Activated CD8-positive, alpha-beta T cell treated with anti-CD3 and anti-CD28 coated beads, Interleukin-2, amount 10 ng/mL, durations not matched to agents 7 days and 5 days (primary cell): ENCODE results near the gene ASCL3. TPM values are rescaled to one million over a fixed set of nuclear protein-coding genes. Genes with fewer than 3 reads are reported as not detected.
"Not testable (repeated sequence)": the region's sequence is repeated elsewhere in the genome, so short reads cannot be mapped to it uniquely, and the experiment has no call there.

ENCODE experiments used
- ATAC-seq: fragments of 150-1000 bp; cut with Tn5 transposase; one replicate; pipeline ENCODE4 v1.10.0; 2021; ENCODE audit warnings: moderate library complexity
- CTCF ChIA-PET: fragments of 350-600 bp; sonication (Branson Sonifier 250); formaldehyde crosslinking; loops from one replicate; lab custom pipeline; 2021; ENCODE audit warnings: antibody characterized with exemption; lab: Charles Lee
- POLR2A ChIA-PET: fragments of 350-600 bp; sonication (Branson Sonifier 250); formaldehyde crosslinking; loops from one replicate; lab custom pipeline; 2021; ENCODE audit warnings: antibody characterized with exemption; lab: Charles Lee
- DNase-seq: peaks from one replicate; pipeline ENCODE4 v3.0.0-alpha.2; 2020
- H3K27ac Mint-ChIP-seq: one replicate; pipeline ENCODE4 v1.8.0; 2021; ENCODE audit warnings: mild to moderate bottlenecking, mixed read lengths
- H3K27me3 Mint-ChIP-seq: one replicate; pipeline ENCODE4 v1.8.0; 2021; ENCODE audit warnings: low read depth, mixed read lengths
- H3K36me3 Mint-ChIP-seq: one replicate; pipeline ENCODE4 v1.8.0; 2021; ENCODE audit warnings: low read depth, mixed read lengths
- H3K4me1 Mint-ChIP-seq: one replicate; pipeline ENCODE4 v1.8.0; 2021; ENCODE audit warnings: low read depth, mixed read lengths
- H3K4me3 Mint-ChIP-seq: one replicate; pipeline ENCODE4 v1.8.0; 2021; ENCODE audit warnings: mild to moderate bottlenecking, mixed read lengths
- H3K9me3 Mint-ChIP-seq: one replicate; pipeline ENCODE4 v1.8.0; 2022; ENCODE audit warnings: mixed read lengths; ENCODE audit not compliant: insufficient read depth
- total RNA-seq, 2 experiments: library from RNA; stranded (reverse); gene quantifications; one replicate each; pipeline ENCODE4 v1.2.3, GENCODE V29; 2021

Gene ASCL3
- total RNA-seq, 2 experiments from 2014 or later = not detected

DNA sequence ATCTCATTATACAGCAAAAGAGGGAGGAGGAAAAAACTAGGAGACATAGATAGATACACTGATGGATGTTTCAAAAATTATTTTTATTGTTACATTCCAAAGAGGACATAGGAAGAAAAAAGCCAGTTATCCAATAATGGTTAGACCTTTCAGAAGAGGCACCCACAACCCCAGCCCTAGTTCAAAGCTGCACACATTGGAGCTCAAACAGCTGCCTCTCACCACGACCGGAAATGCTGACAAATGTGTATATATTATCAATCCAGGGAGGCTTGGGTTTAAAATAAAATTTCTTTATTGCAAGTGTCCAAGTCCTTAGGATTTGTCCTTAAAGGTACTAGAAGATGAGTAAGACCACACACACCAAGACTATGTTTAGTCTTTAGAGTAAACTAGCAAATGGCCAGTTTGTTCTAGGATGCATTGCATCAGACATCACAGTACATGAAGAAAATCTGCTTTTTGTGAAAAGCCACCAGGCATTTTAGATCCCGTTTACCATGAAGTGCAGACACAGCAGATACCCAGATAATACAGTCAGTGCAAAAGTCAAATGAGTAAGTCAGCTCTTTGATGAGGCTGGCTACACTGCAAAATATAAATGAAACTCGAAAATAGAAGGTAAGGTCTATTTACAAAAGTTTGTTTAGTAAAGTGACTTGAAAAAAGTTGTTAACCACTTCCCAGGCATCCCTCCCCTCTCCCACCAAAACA is 4.6 kb upstream of the ASCL3 start:
- CTCF ChIA-PET = interaction anchor here (5.3 kb wide), 1 partner anchor 12 kb away, joined by 27 read pairs; no protein-coding TSS in a partner anchor
- POLR2A ChIA-PET = interaction anchor here (1.8 kb wide), 1 partner anchor 12 kb away, joined by 5 read pairs; no protein-coding TSS in a partner anchor
- H3K36me3 Mint-ChIP-seq = peaks cover 37% of the 10 kb centered on the region
- ATAC-seq (no peak), DNase-seq (no peak)
- H3K27ac Mint-ChIP-seq = no peak overlapping the region
- no peaks in the 10 kb centered on the region for H3K9me3 Mint-ChIP-seq
- peaks cover 2% of the 10 kb centered on the region for H3K4me1 Mint-ChIP-seq
- peaks cover 6% of the 10 kb centered on the region for H3K27me3 Mint-ChIP-seq
- H3K4me3 Mint-ChIP-seq = no peak overlapping the region

DNA sequence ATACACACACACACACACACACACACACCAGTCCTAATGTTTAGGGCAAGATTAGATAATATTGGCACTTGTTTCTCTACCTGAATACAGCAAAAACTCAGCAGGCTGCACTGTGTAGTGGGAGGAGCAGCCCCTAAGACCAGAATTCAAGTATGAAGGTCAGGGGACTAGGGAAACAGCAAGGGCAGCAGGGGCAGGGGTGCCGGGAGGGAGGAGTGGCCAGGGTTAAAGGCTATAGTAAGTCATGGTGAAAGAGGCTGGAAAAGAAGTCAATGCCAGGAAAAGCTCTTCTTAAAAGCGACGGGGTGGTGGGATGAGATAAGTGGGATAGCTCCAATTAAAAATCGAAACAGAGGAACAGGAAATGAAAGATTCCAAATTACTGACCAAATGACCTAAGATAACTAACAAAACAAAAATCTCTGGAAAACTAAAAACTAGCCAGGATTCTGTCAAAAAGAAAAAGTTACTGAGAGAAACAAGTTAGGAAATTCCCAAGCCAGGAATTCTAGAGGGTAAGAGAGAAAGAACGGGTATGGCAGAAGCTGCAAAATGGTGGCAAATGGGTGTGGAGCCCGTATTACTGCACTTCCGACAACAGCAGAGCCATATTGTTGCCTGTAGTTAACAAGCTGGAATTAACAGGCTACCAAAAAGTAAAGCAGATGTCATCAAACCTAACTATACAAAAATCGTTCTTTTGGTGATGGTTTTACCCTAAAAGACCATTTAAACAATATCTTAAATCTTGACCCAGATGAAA is 1.3 kb downstream of the ASCL3 start:
- ChIA-PET CTCF (interaction anchor here (1.2 to 2.3 kb wide), 3 partner anchors 7 to 28 kb away, joined by 3 to 8 read pairs (median 3); no protein-coding TSS in a partner anchor), POLR2A (no interaction called here)
- H3K27ac Mint-ChIP-seq = no peak overlapping the region
- DNase-seq = no peak
- peaks cover 2% of the 10 kb centered on the region for H3K36me3 Mint-ChIP-seq
- H3K4me3 Mint-ChIP-seq = no peak overlapping the region
- ATAC-seq = no peak
- H3K4me1 Mint-ChIP-seq = no peaks in the 10 kb centered on the region
- H3K27me3 Mint-ChIP-seq = peaks cover 23% of the 10 kb centered on the region
- H3K9me3 Mint-ChIP-seq = no peaks in the 10 kb centered on the region

DNA sequence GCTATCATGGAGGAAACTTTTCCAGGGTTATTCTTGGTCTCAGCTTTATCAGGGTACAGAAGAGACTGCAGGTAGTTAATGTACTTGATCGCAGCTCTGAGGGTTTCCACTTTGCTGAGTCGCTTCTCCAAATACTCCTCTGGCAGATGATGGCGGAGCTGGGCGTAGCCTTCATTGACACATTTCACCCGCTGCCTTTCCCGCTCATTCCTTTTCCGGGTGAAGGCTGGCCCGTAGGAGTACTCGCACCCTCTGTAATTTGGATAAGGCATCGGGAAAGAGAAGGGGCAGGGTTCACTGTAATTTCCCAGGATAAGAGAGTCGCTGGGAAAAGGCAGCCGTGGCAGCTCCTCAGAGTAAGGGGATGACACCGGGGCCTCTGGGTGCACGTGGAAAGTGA is 5.2 kb downstream of the ASCL3 start:
- Mint-ChIP-seq H3K36me3 (no peaks in the 10 kb centered on the region), H3K4me1 (no peaks in the 10 kb centered on the region), H3K4me3 (no peak overlapping the region), H3K9me3 (no peaks in the 10 kb centered on the region), H3K27me3 (peaks cover 17% of the 10 kb centered on the region), H3K27ac (no peak overlapping the region)
- DNase-seq (no peak), ATAC-seq (no peak)
- POLR2A ChIA-PET = no interaction called here
- CTCF ChIA-PET = interaction anchor here (0.9 kb wide), 1 partner anchor 22 kb away, joined by 3 read pairs; no protein-coding TSS in a partner anchor

DNA sequence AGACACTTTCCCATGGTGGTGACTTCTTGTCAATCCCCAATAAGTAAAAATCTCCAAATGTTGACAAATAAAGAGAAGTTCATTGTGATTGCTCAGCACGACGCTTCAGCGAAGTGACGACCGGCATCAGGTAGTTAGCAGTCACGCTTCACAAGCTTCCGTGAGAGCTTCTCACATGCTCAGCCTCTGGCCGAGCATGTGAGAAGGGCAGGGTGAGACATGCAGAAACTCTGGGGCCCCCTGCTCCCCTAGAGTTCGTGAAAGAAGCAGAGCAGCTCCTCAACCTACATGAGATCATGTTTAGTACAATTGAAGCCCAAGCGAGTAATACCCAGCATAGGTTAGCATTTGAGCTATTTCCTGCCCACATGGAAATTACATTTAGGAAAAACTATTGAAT is 5.7 kb downstream of the ASCL3 start:
- H3K27ac Mint-ChIP-seq = no peak overlapping the region
- peaks cover 16% of the 10 kb centered on the region for H3K27me3 Mint-ChIP-seq
- no peaks in the 10 kb centered on the region for H3K9me3 Mint-ChIP-seq
- no peak overlapping the region for H3K4me3 Mint-ChIP-seq
- DNase-seq = no peak
- ATAC-seq = no peak
- no peaks in the 10 kb centered on the region for H3K36me3 Mint-ChIP-seq
- CTCF ChIA-PET = interaction anchor here (0.6 to 0.9 kb wide), 2 partner anchors 22 to 601 kb away, joined by 3 to 5 read pairs; no protein-coding TSS in a partner anchor
- no peaks in the 10 kb centered on the region for H3K4me1 Mint-ChIP-seq
- POLR2A ChIA-PET = no interaction called here

DNA sequence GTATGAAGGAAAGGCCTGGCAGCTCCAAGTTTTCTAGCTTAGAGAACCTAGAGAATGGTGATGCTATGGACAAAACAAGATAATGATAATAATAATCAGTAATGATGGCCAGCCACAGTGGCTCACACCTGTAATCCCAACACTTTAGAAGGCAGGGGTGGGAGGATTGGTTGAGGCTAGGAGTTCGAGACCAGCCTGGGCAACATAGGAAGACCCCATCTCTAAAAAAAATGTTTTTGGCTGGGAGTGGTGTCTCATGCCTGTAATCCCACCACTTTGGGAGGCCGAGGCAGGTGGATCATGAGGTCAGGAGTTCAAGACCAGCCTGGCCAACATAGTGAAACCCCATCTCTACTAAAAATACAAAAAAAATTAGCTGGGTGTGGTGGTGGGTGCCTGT is 7.0 kb downstream of the ASCL3 start:
- POLR2A ChIA-PET, ATAC-seq, DNase-seq, H3K4me1 Mint-ChIP-seq, H3K27me3 Mint-ChIP-seq, H3K9me3 Mint-ChIP-seq, H3K4me3 Mint-ChIP-seq, H3K27ac Mint-ChIP-seq, H3K36me3 Mint-ChIP-seq: not testable (repeated sequence)
- CTCF ChIA-PET = interaction anchor here (1.0 to 1.2 kb wide), 2 partner anchors 21 to 22 kb away, joined by 3 read pairs; no protein-coding TSS in a partner anchor

DNA sequence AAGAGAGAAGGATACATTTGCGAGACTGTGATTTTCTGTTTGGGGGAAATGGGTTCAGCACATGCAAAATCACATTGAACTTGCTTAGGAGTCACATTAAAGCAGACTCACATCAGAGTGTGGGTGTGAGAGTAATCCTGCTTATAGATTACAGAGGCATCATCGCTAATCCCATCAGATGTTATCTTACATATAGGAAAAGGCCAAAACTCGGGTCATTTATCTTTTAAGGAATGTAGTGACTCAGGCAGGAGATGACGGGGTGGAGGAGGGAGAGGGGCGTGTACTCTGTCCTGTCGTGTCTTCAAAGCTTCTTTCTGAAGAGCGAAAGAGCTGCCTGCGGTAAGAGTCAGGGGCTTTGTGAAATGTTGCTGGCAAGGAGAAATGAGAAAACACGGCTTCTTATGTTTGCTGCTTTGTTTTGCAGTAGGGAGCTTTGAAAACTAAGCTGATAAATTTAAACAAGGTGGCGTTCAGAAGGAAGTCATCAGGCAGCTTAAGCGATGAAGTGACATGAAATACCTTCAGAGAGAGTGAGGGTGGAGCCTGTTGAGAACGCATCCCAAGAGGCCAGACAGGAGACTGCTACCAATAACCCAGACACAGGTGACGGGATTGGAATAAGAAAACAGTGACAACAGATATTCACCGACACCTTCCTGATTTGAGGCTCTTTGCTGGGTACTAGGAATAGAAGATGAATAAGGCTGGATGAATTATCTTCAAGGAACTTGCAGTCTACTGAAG is 7.9 kb downstream of the ASCL3 start:
- Mint-ChIP-seq H3K4me3 (no peak overlapping the region), H3K36me3 (no peaks in the 10 kb centered on the region), H3K27me3 (no peaks in the 10 kb centered on the region), H3K4me1 (no peaks in the 10 kb centered on the region), H3K9me3 (no peaks in the 10 kb centered on the region), H3K27ac (no peak overlapping the region)
- no peak for ATAC-seq
- CTCF ChIA-PET = interaction anchor here (1.0 to 1.2 kb wide), 2 partner anchors 20 to 21 kb away, joined by 3 read pairs; no protein-coding TSS in a partner anchor
- POLR2A ChIA-PET = interaction anchor here (0.7 kb wide), 1 partner anchor 24 kb away, joined by 3 read pairs; no protein-coding TSS in a partner anchor
- no peak for DNase-seq

DNA sequence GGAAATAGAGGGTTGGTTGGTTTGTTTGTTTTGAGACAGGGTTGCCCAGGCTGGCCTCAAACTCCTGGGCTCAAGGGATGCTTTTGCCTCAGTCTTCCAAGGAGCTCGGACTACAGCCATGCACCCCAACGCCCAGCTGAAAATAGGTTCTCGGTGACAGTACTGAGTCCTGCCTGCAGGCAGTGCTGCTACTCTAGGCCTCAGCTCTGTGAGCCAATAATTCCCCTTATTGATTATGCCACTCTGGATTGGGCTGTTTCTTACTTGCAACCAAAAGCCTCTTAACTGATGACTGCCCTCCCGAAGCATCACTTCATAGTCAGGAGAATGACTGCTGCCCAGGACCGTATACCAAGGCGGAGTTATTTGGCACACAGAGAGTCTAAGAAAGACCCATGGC is 8.9 kb downstream of the ASCL3 start:
- Mint-ChIP-seq H3K36me3 (no peaks in the 10 kb centered on the region), H3K27ac (no peak overlapping the region), H3K4me1 (no peaks in the 10 kb centered on the region), H3K4me3 (no peak overlapping the region), H3K9me3 (no peaks in the 10 kb centered on the region), H3K27me3 (no peaks in the 10 kb centered on the region)
- ATAC-seq (no peak), DNase-seq (no peak)
- ChIA-PET POLR2A (interaction anchor here (0.7 kb wide), 1 partner anchor 23 kb away, joined by 3 read pairs; no protein-coding TSS in a partner anchor), CTCF (interaction anchor here (1.2 kb wide), 1 partner anchor 25 kb away, joined by 5 read pairs; no protein-coding TSS in a partner anchor)

DNA sequence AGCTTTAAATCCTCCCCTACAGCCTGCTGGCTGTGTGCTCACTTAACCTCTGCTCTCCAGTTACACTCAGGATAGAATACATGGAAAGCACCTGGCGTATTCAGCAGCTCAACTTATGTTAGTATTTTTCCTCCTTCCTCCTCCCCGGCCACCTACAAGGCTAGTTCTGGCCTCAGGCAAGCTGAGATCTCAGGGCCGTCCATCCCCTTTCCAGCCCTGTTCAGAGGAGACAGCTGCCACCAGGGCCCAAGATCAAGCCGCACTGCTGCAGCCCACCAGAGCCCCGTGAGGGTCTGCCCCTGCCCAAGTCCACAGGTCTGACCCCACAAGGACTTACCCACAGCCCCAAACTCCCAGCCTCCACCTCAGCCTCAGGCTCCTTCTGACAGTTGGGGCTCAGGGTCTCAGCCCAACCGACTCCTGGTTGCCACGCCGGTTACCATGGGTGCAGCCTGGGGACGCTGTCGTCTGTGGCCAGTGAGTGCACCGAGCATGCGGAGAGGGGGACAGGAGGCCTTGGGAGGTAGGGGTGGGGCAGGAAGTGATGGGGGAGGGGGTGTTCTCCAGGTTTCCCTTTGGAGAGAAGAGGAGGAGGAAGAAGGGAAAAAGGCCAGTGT is 10.1 kb downstream of the ASCL3 start, which contains the start of gene C11orf16:
C11orf16 (minus strand) TSS at position 384 of the 617 bp plus-strand sequence. CDS start 639 bp downstream, outside the sequence.
- DNase-seq (no peak), ATAC-seq (no peak)
- H3K36me3 Mint-ChIP-seq = no peaks in the 10 kb centered on the region
- H3K27ac Mint-ChIP-seq = no peak within 1 kb of the TSS
- H3K27me3 Mint-ChIP-seq = no peaks in the 10 kb centered on the region
- CTCF ChIA-PET = interaction anchor here (1.0 kb wide), 1 partner anchor 18 kb away, joined by 3 read pairs; no protein-coding TSS in a partner anchor
- POLR2A ChIA-PET = no interaction called here
- no peaks in the 10 kb centered on the region for H3K4me1 Mint-ChIP-seq
- no peaks in the 10 kb centered on the region for H3K9me3 Mint-ChIP-seq
- no peak within 1 kb of the TSS for H3K4me3 Mint-ChIP-seq

DNA sequence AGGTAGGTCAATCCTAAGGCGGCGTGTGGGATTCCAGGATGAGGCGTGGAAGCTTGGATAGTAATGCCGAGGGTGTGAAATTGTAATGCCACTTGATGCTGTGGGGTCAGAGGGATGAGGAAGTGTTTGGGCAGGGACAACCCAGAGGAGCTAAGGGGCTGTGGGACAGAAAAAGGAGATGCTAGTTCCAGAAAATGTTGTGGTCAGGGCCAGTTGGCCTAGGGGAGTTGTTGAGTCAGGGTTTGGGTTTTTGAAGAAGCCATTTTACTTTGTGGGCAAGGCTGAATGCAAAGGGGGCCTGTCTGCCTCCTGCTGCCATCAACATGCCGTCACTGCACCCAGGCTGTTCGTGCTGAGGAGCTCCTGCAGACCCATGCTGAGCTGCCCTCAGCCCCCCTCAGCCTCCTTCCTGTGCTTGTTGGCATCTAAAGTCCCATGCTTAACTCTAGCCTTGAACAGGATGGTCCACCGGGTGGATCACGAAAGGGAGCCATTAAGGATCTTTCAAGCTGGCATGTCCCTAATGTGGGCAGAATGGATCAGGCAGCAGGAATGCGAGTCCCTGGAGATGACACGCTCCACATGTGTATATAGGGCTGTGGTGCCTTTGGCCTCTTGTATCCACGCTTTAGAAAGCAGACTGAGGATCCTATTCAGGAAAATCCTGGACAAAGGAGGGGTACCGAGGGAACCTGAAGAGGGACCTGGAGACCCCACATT is 12.2 kb downstream of the ASCL3 start:
- DNase-seq = no peak
- CTCF ChIA-PET = interaction anchor here (1.2 kb wide), 1 partner anchor 104 kb away, joined by 3 read pairs; no protein-coding TSS in a partner anchor
- no peak for ATAC-seq
- no peaks in the 10 kb centered on the region for H3K4me1 Mint-ChIP-seq
- H3K9me3 Mint-ChIP-seq = no peaks in the 10 kb centered on the region
- H3K4me3 Mint-ChIP-seq = no peak overlapping the region
- POLR2A ChIA-PET = no interaction called here
- no peaks in the 10 kb centered on the region for H3K36me3 Mint-ChIP-seq
- H3K27ac Mint-ChIP-seq = no peak overlapping the region
- H3K27me3 Mint-ChIP-seq = no peaks in the 10 kb centered on the region

DNA sequence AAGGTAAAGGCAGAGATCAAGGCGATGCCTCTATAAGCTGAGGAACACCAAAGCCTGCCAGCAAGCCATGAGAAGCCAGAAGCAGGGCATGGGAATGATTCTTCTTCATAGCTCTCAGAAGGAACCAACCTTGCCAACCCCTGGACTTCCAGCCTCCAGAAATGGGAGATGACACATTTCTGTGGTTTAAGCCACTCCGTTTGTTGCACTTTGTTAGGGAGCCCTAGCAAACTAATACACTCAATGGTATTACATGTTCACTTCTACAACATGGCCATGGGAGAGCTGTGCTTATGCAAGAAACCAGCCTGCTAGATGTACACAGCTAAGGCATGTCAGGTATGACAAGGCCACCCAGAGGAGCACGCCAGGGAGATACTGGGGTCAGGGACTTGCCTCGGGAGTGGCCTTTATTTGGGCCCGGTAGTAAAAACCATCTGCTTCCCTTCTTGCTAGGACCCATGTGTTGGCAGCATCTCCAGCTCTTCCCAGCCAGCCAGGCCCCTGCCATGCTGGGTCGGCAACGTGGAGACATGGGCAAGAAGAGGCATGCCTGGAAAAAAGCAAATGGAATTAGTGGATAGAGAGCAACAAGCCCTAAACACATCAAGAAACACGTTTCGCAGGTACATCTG is 13.7 kb downstream of the ASCL3 start:
- H3K4me1 Mint-ChIP-seq = no peaks in the 10 kb centered on the region
- H3K27ac Mint-ChIP-seq = no peak overlapping the region
- CTCF ChIA-PET = interaction anchor here (1.4 kb wide), 1 partner anchor 31 kb away, joined by 3 read pairs; no protein-coding TSS in a partner anchor
- no peak overlapping the region for H3K4me3 Mint-ChIP-seq
- H3K9me3 Mint-ChIP-seq = no peaks in the 10 kb centered on the region
- no peak for DNase-seq
- POLR2A ChIA-PET = interaction anchor here (1.3 kb wide), 1 partner anchor 35 kb away, joined by 3 read pairs; no protein-coding TSS in a partner anchor
- no peaks in the 10 kb centered on the region for H3K27me3 Mint-ChIP-seq
- no peak for ATAC-seq
- H3K36me3 Mint-ChIP-seq = no peaks in the 10 kb centered on the region
